ENCODE results near the gene TLCD3B.
"Not testable (repeated sequence)": the region's sequence is repeated elsewhere in the genome, so short reads cannot be mapped to it uniquely, and the experiment has no call there.

Gene TLCD3B

DNA sequence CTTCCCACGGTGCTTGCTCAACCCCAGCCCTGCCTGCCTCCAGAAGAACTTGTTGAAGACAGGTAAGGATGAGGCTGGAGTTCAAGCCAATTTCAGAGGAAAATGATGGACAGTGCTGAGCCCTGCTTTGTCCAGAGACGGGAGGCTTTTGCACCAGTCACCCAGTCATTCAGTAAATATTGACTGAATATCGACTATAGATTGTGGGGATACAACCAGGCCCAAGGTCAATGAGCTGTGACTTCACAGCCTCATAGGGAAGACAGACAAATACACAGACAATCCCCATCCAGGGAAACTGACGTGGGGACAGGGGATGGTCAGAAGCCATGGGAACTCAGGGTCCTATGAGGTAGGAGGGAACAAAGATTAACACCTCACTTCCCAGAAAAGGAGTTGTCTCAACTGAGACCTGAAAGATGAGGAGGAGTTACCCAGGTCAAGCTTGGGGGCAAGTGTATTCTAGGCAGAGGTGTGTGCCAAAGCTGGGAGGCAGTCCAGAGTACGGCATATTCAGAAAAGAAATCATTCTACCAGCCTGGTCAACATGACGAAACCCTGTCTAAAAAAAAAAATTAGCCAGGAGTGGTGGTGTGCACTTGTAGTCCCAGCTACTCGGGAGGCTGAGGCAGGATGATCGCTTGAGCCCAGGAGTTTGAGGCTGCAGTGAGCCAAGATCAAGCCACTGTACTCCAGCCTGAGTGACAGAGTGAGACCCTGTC lies 14.4 kb downstream of the TLCD3B start:
- Histone ChIP-seq H3K36me3 (ENCODE audit: insufficient read depth, low read length) (no peaks in the 10 kb centered on the region), H3K9ac (ENCODE audit: insufficient read length) (no peak overlapping the region), H3K9me3 (ENCODE audit: low read depth, low read length) (no peaks in the 10 kb centered on the region), H3K27ac (no peak overlapping the region), H3K4me3 (no peak overlapping the region)
- TF ChIP-seq EZH2 (IDR thresholded peaks at IDR 0.05) = no peak
- no peak for TF ChIP-seq POLR2AphosphoS5 (IDR thresholded peaks at IDR 0.05; ENCODE audit: borderline replicate concordance, low read depth, low read length)
- no peak for TF ChIP-seq FOXP2 (optimal IDR thresholded peaks at IDR 0.05; ENCODE audit: control extremely low read depth, extremely low read length, insufficient read depth)
- no peak for DNase-seq (ENCODE audit: low read depth, low spot score)

- H3K4me3 ChIP-seq; DNase-seq (ENCODE audit: low read depth, low spot score); H3K27ac ChIP-seq; H3K9ac ChIP-seq (ENCODE audit: insufficient read length); H3K36me3 ChIP-seq (ENCODE audit: insufficient read depth, low read length); H3K9me3 ChIP-seq (ENCODE audit: low read depth, low read length): not testable (repeated sequence)
These were observed 15.6 kb downstream of the TLCD3B start for GRCh38 chr16:30015450-30015849.

- not testable (repeated sequence) for DNase-seq (ENCODE audit: low read depth, low spot score); H3K4me3 ChIP-seq; H3K36me3 ChIP-seq (ENCODE audit: insufficient read depth, low read length); H3K27ac ChIP-seq; H3K9me3 ChIP-seq (ENCODE audit: low read depth, low read length); H3K9ac ChIP-seq (ENCODE audit: insufficient read length)
These were observed 18.5 kb downstream of the TLCD3B start for GRCh38 chr16:30012598-30012997.

- Histone ChIP-seq H3K27ac (no peak overlapping the region), H3K36me3 (ENCODE audit: insufficient read depth, low read length) (no peaks in the 10 kb centered on the region), H3K4me3 (peak overlapping the region; percentile 84), H3K9ac (ENCODE audit: insufficient read length) (no peak overlapping the region), H3K9me3 (ENCODE audit: low read depth, low read length) (no peaks in the 10 kb centered on the region)
- no peak for DNase-seq (ENCODE audit: low read depth, low spot score)
- TF ChIP-seq FOXP2 (optimal IDR thresholded peaks at IDR 0.05; ENCODE audit: control extremely low read depth, extremely low read length, insufficient read depth) (no peak), EZH2 (IDR thresholded peaks at IDR 0.05) (no peak), POLR2AphosphoS5 (IDR thresholded peaks at IDR 0.05; ENCODE audit: borderline replicate concordance, low read depth, low read length) (no peak)
These were observed 19.2 kb downstream of the TLCD3B start for GRCh38 chr16:30011714-30012504.

DNA sequence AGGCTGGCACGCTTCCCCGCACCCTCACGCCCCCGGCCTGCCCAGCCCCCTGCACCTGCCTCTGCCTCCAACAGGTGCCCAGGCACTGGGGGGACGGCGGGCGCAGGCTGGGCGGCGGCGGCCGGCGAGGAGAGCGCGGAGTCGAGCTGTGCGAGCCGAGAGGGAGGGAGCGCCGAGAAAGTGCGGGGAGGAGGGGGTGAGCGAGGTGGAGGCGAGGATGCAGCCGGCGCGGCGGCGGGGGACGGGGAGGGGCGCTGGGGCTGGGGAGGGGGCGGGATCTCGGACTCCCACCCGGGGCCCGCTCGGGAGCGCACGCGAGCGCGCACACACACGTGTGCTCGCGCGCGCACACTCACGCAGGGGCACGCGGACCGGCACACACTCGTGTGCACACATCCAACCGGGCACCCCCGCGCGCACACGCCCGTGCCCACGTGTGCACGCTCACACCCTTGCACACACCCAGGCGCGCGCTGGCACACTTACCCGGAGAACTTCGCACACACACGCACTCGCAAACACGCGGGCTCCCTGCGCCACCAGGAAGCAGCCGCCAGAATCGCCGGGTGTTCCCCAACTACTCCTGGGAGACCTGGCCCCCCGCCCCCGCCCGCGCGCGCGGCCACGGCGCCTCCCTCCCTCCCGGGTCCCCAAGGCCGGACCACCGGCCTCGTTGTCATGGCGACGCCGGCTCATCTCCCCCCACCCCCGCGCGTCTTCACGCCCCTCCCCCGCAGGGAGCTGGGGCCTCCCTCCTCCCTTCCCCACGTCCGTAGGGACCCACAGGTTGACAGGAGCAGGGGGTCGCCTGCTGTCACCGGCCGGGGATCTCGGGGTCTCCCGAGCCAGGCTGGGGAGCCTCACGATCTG lies 20.0 kb downstream of the TLCD3B start, which contains the start of gene DOC2A:
Gene DOC2A, minus strand, starts transcription at position 184 of the 870 bp plus-strand sequence. CDS start 805 bp downstream, outside the sequence.
- Histone ChIP-seq H3K4me3 (peak within 1 kb of the TSS; percentile 84), H3K9me3 (ENCODE audit: low read depth, low read length) (no peaks in the 10 kb centered on the region)
- DNase-seq (ENCODE audit: low read depth, low spot score) = no peak

GRCh38 chr16:30009990-30010843 lies 20.9 kb downstream of the TLCD3B start:
- no peaks in the 10 kb centered on the region for H3K9me3 ChIP-seq (ENCODE audit: low read depth, low read length)
- H3K36me3 ChIP-seq (ENCODE audit: insufficient read depth, low read length) = peaks cover 3% of the 10 kb centered on the region; the same call in 1 of the 2 replicates
- TF ChIP-seq EZH2 (IDR thresholded peaks at IDR 0.05) (no peak), FOXP2 (optimal IDR thresholded peaks at IDR 0.05; ENCODE audit: control extremely low read depth, extremely low read length, insufficient read depth) (no peak), POLR2AphosphoS5 (IDR thresholded peaks at IDR 0.05; ENCODE audit: borderline replicate concordance, low read depth, low read length) (no peak)
- H3K27ac ChIP-seq = no peak overlapping the region
- H3K9ac ChIP-seq (ENCODE audit: insufficient read length) = peak overlapping the region; percentile 65
- DNase-seq (ENCODE audit: low read depth, low spot score) = no peak
- H3K4me3 ChIP-seq = peak overlapping the region; percentile 84

More for the DNA sequence above, 20.0 kb downstream of the TLCD3B start, which contains the start of gene DOC2A:
- Histone ChIP-seq H3K9ac (ENCODE audit: insufficient read length) (peak within 1 kb of the TSS; percentile 65), H3K27ac (no peak within 1 kb of the TSS), H3K36me3 (ENCODE audit: insufficient read depth, low read length) (no peaks in the 10 kb centered on the region; the same call in 1 of the 2 replicates)
- TF ChIP-seq EZH2 (IDR thresholded peaks at IDR 0.05) (no peak), FOXP2 (optimal IDR thresholded peaks at IDR 0.05; ENCODE audit: control extremely low read depth, extremely low read length, insufficient read depth) (no peak), POLR2AphosphoS5 (IDR thresholded peaks at IDR 0.05; ENCODE audit: borderline replicate concordance, low read depth, low read length) (peak; percentile 58; the same call in 1 of the 2 replicates)

- no peak for DNase-seq (ENCODE audit: low read depth, low spot score)
- H3K36me3 ChIP-seq (ENCODE audit: insufficient read depth, low read length) = peaks cover 3% of the 10 kb centered on the region; the same call in 1 of the 2 replicates
- no peak overlapping the region for H3K27ac ChIP-seq
- H3K9me3 ChIP-seq (ENCODE audit: low read depth, low read length) = no peaks in the 10 kb centered on the region
- no peak overlapping the region for H3K9ac ChIP-seq (ENCODE audit: insufficient read length)
- H3K4me3 ChIP-seq = no peak overlapping the region
- TF ChIP-seq FOXP2 (optimal IDR thresholded peaks at IDR 0.05; ENCODE audit: control extremely low read depth, extremely low read length, insufficient read depth) (no peak), POLR2AphosphoS5 (IDR thresholded peaks at IDR 0.05; ENCODE audit: borderline replicate concordance, low read depth, low read length) (no peak), EZH2 (IDR thresholded peaks at IDR 0.05) (no peak)
These were observed 21.8 kb downstream of the TLCD3B start for GRCh38 chr16:30009085-30009862.

All from SK-N-MC (cell line).